ENCODE results near the gene MSI2. TPM values are rescaled to one million over a fixed set of nuclear protein-coding genes. Genes with fewer than 3 reads are reported as not detected.

Gene MSI2
- total and polyA plus RNA-seq, 9 of the 15 experiments (the other 6 are each of a cell fraction or from before 2014, with no cell fraction given): 4.6 to 61.8 (median 42.4) TPM

DNA sequence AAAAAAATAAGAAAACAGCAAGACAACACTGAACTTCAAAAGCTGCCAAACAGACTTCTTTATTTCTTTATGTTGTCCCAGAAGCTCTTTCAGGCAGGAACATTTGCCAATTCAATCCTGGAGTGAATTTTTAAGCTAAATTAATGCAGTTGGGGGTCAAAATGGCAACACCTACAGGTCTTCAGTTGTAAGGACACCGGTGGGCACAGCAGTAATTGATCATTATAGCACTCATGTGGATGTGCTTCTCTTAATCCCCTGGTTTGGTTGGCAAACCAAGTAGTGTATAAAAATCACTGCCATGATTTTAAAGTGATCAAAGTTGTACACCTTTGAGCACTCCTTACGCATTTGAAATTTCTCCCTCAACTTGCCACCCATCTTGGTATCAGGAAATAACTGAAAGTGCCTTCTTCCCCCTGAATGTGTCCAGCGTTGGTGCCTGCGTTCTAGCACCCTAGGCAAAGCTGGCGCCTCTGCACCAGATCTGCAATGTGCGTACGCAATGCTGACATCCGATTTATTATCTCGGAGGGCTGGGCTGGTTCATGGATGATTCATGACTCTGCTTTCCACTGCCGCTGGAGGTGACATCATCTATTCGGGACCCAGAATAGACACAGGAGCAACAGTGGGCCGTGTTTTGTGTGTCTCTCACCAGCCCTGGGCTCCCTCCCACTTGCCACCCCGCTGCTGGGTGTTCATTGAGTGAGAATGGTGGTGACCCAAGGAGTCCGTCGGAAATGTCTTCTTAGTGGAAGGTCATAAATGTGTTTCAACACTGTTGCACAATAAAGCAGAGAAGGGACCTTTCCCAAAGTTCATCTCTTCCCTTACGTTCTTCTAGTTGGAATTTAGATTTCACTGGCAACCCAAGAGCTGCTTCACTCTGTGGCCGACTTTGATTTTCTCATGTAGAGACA lies 285.4 kb downstream of the MSI2 start (continued):
- TF ChIP-seq XRCC4 (IDR thresholded peaks at IDR 0.05; ENCODE audit: extremely low read depth, insufficient read depth, insufficient read length): no peak
- TF ChIP-seq, protein P1, sequence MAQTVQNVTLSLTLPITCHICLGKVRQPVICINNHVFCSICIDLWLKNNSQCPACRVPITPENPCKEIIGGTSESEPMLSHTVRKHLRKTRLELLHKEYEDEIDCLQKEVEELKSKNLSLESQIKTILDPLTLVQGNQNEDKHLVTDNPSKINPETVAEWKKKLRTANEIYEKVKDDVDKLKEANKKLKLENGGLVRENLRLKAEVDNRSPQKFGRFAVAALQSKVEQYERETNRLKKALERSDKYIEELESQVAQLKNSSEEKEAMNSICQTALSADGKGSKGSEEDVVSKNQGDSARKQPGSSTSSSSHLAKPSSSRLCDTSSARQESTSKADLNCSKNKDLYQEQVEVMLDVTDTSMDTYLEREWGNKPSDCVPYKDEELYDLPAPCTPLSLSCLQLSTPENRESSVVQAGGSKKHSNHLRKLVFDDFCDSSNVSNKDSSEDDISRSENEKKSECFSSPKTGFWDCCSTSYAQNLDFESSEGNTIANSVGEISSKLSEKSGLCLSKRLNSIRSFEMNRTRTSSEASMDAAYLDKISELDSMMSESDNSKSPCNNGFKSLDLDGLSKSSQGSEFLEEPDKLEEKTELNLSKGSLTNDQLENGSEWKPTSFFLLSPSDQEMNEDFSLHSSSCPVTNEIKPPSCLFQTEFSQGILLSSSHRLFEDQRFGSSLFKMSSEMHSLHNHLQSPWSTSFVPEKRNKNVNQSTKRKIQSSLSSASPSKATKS (CRISPR knock-in tag; IDR thresholded peaks at IDR 0.05): no peak
- TF ChIP-seq, protein P2, sequence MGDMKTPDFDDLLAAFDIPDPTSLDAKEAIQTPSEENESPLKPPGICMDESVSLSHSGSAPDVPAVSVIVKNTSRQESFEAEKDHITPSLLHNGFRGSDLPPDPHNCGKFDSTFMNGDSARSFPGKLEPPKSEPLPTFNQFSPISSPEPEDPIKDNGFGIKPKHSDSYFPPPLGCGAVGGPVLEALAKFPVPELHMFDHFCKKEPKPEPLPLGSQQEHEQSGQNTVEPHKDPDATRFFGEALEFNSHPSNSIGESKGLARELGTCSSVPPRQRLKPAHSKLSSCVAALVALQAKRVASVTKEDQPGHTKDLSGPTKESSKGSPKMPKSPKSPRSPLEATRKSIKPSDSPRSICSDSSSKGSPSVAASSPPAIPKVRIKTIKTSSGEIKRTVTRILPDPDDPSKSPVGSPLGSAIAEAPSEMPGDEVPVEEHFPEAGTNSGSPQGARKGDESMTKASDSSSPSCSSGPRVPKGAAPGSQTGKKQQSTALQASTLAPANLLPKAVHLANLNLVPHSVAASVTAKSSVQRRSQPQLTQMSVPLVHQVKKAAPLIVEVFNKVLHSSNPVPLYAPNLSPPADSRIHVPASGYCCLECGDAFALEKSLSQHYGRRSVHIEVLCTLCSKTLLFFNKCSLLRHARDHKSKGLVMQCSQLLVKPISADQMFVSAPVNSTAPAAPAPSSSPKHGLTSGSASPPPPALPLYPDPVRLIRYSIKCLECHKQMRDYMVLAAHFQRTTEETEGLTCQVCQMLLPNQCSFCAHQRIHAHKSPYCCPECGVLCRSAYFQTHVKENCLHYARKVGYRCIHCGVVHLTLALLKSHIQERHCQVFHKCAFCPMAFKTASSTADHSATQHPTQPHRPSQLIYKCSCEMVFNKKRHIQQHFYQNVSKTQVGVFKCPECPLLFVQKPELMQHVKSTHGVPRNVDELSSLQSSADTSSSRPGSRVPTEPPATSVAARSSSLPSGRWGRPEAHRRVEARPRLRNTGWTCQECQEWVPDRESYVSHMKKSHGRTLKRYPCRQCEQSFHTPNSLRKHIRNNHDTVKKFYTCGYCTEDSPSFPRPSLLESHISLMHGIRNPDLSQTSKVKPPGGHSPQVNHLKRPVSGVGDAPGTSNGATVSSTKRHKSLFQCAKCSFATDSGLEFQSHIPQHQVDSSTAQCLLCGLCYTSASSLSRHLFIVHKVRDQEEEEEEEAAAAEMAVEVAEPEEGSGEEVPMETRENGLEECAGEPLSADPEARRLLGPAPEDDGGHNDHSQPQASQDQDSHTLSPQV (IDR thresholded peaks at IDR 0.05): peak; percentile 25; the same call in 1 of the 2 replicates
- no peak for TF ChIP-seq HMGN3 (IDR thresholded peaks at IDR 0.05; ENCODE audit: borderline replicate concordance, extremely low read depth, insufficient read length, low read depth, low read length)
- peak; percentile 69 for TF ChIP-seq SMARCA4 (IDR thresholded peaks at IDR 0.05)
- TF ChIP-seq, protein P3, sequence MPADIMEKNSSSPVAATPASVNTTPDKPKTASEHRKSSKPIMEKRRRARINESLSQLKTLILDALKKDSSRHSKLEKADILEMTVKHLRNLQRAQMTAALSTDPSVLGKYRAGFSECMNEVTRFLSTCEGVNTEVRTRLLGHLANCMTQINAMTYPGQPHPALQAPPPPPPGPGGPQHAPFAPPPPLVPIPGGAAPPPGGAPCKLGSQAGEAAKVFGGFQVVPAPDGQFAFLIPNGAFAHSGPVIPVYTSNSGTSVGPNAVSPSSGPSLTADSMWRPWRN (IDR thresholded peaks at IDR 0.05; ENCODE audit: low read depth): no peak
- TF ChIP-seq HDGF (IDR thresholded peaks at IDR 0.05): no peak
- TF ChIP-seq THRAP3 (IDR thresholded peaks at IDR 0.05; ENCODE audit: borderline replicate concordance): no peak
- TF ChIP-seq ZNF224 (CRISPR knock-in tag; IDR thresholded peaks at IDR 0.05): no peak
- TF ChIP-seq, protein P4, sequence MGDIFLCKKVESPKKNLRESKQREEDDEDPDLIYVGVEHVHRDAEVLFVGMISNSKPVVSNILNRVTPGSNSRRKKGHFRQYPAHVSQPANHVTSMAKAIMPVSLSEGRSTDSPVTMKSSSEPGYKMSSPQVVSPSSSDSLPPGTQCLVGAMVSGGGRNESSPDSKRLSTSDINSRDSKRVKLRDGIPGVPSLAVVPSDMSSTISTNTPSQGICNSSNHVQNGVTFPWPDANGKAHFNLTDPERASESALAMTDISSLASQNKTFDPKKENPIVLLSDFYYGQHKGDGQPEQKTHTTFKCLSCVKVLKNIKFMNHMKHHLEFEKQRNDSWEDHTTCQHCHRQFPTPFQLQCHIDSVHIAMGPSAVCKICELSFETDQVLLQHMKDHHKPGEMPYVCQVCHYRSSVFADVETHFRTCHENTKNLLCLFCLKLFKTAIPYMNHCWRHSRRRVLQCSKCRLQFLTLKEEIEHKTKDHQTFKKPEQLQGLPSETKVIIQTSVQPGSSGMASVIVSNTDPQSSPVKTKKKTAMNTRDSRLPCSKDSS (IDR thresholded peaks at IDR 0.05; ENCODE audit: low read depth, partially characterized antibody): no peak
- TF ChIP-seq RNF2 (IDR thresholded peaks at IDR 0.05): no peak
- no peak for TF ChIP-seq ZNF23 (CRISPR knock-in tag; IDR thresholded peaks at IDR 0.05)
- no peak for TF ChIP-seq ZNF707 (CRISPR knock-in tag; conservative IDR thresholded peaks at IDR 0.05)
- no peak for TF ChIP-seq ZC3H4 (CRISPR knock-in tag; IDR thresholded peaks at IDR 0.05; ENCODE audit: borderline replicate concordance)
- TF ChIP-seq MEF2A (IDR thresholded peaks at IDR 0.05; ENCODE audit: control insufficient read depth, low read depth, low read length): peak; percentile 77
- TF ChIP-seq, protein P5, sequence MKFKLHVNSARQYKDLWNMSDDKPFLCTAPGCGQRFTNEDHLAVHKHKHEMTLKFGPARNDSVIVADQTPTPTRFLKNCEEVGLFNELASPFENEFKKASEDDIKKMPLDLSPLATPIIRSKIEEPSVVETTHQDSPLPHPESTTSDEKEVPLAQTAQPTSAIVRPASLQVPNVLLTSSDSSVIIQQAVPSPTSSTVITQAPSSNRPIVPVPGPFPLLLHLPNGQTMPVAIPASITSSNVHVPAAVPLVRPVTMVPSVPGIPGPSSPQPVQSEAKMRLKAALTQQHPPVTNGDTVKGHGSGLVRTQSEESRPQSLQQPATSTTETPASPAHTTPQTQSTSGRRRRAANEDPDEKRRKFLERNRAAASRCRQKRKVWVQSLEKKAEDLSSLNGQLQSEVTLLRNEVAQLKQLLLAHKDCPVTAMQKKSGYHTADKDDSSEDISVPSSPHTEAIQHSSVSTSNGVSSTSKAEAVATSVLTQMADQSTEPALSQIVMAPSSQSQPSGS (CRISPR knock-in tag; IDR thresholded peaks at IDR 0.05): peak; percentile 71; the same call in 1 of the 2 replicates
- TF ChIP-seq IFI16 (CRISPR knock-in tag; IDR thresholded peaks at IDR 0.05): no peak

Data from K562 (cell line).